Measurements from ENCODE around the gene EVI5.
"Not testable (repeated sequence)": the region's sequence is repeated elsewhere in the genome, so short reads cannot be mapped to it uniquely, and the experiment has no call there.

EVI5 gene

DNA sequence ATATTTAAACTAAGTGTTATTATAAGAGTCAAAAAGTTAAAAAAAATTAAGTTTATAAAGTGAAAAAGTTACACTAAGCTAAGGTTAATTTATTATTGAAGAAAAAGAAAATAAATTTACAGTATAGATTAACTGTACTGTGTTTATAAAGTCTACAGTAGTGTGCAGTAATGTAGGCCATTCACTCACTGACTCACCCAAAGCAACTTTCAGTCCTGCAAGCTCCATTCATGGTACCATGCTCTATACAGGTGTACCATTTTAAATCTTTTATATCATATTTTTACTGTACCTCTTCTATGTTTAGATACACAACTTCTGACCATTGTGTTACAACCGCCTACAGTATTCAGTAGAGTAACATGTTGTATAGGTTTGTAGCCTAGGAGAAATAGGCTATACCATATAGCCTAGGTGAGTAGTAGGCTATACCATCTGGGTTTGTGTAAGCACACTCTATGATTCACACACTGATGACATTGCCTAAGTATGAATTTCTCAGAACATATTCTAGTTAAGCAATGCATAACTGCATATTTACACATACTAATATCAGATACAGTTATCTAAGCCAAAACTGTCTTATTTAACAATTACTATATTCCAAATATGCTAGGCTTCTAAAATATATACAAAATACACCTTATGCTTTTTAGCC lies 217.6 kb downstream of the EVI5 start:
- no peak for DNase-seq

DNA sequence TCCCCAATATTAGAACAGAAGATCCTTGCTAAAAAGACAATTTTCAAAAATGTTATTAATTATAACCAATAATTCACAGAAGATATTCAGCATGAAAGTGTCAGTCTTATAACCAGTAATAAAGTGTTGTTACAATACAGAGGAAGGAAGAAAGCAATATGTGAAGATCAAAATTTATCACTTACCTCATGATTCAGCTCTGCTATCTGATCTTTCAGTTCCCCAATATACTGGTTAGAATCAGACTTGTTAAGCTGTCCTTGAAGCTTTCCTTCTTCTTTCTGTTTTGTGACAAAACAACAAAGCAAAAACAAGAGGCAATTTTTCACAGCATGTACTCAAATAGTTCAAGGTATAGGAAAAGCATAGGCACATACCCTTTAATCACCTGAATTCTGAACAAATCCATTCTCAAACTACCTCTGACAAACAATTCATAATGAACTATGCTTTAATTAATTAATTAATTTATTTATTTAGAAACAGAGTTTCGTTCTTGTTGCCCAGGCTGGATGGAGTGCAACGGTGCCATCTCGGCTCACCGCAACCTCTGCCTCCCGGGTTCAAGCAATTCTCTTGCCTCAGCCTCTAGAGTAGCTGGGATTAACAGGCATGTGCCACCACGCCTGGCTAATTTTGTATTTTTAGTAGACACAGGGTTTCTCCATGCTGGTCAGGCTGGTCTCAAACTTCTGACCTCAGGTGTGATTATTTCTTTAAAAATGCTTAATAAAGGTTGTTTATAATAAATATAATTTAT lies 221.3 kb downstream of the EVI5 start:
- DNase-seq, result no peak

DNA sequence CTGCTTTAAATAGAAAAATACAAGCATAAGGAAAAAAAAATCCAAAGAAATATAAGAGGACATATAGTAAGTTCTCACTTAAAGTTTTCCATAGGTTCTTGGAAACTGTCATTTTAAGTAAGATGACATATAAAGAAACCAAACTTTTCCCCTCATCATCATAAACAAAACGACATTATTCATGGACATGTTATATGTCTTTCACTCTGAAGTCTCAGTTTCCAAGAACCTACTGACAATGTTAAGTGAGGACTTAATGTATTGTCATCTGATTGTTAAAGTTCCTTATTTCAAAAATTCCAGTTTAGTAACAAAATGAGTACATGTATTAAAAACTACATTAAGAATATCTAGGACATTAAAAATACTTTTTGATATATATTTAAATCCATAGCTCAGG lies 228.6 kb downstream of the EVI5 start:
- DNase-seq, result no peak

DNA sequence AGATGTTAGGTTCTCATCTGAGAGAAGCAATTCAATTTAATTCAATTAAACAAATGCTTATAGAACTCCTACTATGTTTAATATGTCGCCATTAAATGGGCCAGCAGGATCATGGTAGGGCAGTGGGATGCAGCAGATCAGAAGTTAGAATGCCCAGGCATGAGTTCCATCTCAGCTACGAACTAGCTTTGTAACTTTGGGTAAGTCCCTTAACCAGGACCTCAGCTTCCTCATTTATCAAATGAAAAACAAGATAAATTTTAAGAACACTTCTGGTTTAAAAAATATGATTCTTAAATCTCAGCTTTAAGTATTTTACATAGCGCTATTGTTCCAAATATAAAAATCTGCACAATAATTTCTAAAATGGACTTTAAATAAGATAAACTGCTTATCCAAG lies 230.7 kb downstream of the EVI5 start:
- DNase-seq, result no peak

DNA sequence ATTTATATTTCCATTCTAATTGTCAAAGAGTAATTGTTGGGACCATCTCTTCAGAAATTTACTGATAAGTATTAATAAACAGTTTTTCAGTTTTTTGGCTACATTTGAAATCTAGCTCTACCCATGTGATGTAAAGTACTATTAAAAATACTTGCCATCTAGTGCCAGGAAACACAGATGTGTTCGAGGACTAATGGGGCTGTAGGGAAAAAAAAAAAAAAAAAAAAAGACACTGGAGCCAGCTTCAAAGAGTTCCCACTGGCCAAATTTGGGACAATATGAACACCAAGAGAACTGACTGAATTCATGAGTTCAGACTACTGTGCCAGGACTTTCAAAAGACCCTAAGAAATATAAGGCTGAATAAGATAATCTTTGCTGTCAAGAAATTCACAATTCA lies 233.0 kb downstream of the EVI5 start:
- no peak for DNase-seq

DNA sequence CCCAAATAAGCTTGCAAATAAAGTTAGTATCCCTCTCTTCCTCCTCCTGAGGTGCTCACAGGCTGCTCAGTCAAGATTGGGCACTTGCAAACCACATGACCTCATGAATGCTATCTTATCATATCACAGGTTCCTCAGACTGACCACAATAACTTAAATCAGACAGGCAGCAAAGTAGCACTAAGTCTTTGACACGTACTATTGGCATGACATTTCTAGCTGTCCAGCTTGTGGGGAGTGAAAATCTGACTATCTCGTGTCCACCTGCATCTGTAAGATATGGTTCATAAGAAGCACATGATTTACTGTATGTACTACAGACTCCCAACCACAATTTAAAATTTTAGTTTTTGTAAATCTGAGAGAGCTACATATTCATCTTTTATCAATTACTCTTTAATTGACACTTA lies 240.1 kb downstream of the EVI5 start:
- DNase-seq, result no peak

DNA sequence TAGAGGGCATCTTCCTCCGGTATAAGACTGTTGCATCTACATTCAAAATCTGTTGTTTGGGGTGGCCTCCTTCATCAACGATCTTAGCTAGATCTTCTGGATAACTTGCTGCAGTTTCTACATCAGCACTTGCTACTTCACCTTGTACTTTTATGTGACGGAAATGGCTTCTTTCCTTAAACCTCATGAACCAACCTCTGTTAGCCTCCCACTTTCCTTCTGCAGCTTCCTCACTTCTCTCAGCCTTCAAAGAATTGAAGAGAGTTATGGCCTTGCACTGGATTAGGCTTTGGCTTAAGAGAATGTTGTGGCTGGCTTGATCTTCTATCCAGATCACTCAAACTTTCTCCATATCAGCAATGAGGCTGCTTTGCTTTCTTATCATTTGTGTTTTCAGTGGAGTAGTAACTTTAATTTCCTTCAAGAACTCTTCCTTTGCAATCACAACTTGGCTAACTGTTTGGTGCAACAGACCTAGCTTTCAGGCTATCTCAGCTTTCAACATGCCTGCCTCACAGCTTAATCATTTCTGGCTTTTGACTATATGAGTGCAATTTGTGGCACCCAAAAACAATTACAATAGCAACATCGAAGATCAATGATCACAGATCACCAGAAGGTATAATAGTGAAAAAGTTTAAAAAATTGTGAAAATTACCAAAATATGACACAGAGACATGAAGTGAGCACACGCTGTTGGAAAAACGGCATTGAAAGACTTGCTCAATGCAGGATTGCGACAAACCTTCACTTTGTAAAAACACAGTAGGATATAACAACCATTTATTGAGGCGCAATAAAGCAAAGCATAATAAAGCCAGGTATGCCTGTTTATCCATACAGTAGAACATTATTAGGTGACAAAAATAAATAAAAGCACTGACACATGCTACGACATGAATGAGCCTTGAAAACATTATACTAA lies 241.5 kb downstream of the EVI5 start:
- DNase-seq, result no peak

DNA sequence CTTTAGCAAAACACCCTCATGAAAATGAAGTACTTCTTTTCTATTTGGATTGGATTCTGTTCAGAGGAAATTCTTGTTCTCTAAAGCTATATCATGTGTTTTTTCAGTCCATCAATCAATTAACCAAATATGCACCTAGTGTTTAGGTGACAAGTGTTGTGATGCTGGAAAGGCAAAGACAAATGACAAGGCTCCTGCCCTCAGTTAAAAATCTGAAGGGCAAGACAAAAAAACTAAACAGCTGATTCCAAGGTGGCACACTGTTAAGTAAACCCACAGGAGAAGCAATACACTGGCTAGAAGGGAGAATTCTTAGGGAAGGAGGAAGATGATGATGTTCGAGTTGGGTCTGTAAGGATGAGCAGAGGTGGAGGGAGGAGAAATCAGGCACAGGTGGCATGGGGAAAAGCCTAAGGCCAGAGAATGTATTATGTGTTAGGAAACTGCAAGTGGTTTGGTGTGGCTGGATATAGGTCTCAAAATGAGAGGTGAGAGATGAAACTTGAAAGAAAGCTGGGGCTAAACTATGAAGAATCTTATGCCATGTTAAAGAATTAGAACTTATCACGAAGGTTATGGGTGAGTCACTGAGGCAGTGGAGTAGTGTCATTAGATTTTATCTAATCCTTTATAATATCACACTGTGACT lies 246.4 kb downstream of the EVI5 start:
- DNase-seq, result peak in 1 of 2 donors; percentile 8

DNA sequence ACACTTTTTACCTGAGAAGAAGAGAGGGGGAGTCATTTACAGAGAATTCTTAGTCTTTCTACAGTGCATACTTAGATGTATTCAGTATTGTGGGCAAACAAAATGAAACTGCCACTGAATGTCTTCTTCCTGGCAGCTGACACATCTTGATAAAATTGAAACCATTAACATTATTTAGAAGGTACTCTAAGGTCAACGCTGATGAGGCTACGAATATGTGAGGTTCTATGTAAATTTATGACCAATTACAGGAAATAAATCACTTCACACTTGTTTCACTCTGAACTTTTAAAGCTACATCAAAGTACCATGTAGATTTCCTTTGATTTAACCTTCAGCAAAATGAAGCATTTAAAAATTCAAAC lies 246.9 kb downstream of the EVI5 start:
- peak in 1 of 2 donors; percentile 52 for DNase-seq

DNA sequence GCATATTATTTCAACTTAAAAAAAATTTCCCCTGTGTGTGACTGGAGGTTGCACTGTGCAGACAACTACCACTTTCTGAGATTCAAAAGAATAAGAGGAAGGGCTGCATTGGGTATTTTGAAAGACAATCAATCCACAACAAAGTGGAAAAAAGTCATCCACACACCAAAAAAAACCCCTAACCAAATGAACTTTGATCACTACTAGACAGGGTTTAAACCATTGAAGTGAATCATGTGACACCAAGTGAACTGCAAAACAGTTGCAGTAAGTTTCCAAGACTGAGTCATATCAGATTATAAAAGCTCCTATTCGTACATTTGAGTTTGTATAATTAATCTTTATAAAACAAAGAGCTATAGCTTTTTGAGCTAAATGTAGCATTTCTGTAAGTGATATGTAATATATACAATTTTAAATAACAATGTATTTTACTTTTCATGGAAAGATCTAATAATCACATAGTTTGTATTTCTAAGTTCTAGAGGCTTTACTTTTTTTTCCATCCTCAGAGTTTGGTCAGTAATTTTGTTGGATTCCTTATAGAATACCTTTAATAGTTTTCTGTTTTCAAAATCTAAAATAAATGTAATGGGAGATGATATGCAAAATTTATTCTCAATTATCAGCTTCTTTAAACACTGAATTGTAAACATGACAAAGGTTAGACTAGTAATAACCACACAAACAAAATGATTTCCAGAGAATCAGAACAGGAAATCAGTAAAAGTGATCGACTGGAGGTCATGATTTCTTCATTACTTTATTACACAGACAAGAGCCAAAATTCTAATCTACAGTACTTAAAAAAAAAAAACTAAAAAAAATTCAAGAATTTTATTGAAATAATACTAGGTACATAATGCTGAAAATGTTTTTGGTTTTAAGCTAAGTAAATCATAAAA lies 247.7 kb downstream of the EVI5 start:
- peak; percentile 4 to 78 for DNase-seq

DNA sequence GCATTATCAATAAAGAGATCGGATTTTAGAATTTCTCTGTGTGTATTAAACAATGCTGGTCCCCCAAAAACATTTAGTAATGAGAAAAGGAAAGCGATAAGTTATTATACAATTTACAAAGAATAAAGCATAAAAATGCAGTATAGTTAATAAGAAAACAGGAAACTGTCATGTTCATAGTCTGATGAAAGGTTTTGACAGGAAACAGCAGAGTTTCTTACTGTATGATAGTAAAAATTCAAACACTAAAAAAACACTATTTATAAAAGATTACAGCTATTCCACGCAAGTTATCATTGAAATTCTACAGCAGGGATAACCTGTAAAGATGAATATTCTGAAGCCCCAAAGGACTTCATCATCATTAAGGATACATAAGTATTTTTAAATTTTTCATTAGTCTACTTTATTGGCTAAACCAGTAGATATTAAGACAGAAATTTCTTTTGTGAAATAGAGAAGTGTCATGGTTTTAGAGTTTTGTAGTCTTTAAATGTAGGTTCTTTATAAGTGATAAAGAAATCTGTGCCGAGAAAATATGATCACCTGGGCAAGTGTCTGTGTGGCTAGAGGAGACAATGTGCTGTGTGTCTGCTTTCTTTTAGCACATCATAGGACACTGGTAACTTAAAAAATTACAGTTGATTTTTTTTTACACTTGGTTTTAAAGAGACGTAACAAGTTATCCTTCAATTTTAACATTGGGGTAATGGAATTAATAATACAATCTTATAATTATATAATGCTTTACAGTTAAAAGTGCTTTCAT lies 248.5 kb downstream of the EVI5 start:
- peak in 1 of 2 donors; percentile 9 for DNase-seq

DNA sequence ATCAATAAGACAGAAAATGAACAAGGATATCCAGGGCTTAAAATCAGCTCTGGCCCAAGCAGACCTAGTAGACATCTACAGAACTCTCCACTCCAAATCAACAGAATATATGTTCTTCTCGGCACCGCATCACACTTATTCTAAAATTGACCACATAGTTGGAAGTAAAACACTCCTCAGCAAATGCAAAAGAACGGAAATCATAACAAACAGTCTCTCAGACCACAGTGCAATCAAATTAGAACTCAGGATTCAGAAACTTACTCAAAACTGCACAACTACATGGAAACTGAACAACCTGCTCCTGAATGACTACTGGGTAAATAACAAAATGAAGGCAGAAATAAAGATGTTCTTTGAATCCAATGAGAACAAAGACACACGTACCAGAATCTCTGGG lies 252.5 kb downstream of the EVI5 start:
- DNase-seq, result not testable (repeated sequence)

DNA sequence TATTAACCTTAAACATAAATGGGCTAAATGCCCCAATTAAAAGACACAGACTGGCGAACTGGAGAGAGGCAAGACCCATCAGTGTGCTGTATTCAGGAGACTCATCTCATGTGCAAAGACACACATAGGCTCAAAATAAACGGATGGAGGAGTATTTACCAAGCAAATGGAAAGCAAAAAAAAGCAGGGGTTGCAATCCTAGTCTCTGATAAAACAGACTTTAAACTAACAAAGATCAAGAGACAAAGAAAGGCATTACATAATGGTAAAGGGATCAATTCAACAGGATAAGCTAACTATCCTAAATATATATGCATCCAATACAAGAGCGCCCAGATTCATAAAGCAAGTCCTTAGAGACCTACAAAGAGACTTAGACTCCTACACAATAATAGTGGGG lies 253.0 kb downstream of the EVI5 start:
- DNase-seq, result not testable (repeated sequence)

DNA sequence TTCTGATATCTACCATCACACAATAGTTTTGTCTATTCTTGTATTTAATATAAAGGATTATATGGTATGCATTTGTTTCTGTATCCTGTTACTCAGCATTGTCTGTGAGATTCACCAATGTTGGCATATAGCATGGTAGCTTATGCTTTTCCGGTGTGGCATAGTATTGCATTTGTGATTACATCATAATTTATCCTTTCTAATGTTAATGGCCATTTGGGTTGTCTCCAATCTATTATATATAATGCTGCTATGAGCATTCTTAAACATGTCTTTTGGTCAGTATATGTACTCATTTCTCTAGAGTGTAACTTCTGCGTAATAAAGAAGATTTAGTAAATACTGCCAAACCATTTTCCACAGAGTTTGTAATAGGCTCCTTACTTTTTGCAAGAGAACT lies 257.2 kb downstream of the EVI5 start:
- DNase-seq, result no peak

DNA sequence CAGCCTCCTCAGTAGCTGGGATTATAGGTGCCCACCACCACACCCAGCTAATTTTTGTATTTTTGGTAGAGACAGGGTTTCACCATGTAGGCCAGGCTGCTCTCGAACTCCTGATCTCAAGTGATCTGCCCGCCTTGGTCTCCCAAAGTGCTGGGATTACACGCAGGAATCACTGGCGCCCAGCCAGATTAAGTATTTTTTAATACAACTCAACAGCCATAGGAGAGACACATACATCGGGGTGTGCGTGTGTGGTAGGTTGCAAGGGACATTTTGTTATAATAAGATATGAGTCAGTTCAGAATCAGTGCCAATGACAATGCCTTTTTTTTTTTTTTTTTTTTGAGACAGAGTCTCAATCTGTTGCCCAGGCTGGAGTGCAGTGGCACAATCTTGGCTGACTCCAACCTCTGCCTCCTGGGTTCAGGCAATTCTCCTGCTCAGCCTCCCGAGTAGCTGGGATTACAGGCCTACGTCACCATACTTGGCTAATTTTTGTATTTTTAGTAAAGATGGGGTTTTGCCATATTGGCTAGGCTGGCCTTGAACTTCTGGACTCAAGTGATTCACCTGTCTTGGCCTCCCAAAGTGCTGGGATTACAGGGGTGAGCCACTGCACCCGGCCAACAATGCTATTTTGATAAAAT lies 259.8 kb downstream of the EVI5 start:
- DNase-seq, result not testable (repeated sequence)

DNA sequence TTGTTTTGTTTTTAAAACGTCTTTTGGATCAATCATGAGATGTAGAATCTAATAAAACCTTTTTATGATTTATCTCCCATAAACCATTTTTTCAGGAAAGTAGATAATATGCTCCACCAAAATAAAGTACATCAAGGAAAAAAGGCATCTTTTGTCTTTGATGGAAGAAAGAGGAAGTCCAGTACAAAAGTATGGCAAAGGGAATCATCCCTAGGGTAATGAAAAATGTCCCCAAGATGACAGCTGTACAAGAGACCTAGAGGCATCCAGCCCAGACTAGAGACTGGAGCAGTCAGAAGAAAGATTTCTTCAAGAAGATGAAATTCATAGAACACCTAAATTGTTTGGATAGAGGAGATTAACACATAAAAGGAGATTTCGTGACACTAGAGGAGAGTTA lies 265.9 kb downstream of the EVI5 start:
- no peak for DNase-seq

DNA sequence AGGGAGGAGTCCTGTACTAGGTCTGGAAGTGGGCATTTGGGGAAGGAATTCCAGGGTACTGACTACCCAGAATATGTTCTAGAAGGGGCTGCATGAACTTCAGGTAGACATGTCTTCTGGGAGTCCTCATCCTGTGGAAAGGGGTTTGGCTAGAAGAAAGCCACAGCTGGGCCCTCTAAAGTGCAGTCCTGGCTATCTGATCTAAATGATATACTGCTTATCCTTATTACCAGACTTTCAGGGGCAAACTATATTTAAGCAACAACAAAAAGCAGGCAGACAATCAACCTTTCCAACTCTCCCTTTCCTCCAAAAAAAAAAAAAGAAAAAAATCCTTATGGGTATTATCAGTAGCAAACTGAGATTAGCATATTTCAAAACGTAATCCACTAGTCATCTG lies 268.3 kb downstream of the EVI5 start:
- no peak for DNase-seq

DNA sequence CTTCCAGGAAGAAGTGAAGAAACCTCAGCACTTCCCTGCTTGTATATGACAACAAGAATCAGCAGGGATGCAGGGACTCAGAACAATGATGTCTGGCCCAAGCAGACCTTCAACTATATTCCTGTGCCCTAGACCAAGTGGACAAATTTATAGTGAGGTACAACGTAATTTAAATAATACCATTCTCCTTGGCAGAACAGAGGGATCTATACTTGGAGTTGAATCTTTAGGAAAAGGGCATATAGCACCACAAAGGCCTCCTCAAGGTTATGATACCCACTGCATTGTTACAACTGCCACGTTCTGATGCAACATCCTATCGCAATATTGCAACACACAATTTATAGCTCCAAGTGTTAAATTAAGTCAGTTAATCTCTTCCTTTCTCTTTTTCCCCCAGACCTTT lies 269.1 kb downstream of the EVI5 start:
- no peak for DNase-seq

DNA sequence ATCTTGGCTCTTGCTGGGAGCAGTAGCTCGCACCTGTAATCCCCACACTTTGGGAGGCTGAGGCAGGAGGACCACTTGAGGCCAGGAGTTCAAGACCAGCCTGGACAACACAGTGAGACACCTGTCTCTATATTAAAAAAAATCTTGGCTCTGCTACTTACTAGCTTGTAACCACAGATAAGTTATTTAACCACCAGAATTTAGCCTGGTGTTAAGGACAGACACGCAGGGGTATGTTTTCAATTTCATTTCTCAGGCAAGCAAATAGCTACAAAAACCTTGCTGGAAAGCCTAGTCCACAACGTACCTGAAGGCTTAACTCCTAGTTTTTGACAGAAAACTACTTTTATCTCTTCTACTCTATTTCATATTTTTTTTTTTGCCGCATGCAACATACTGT lies 273.4 kb downstream of the EVI5 start:
- no peak for DNase-seq

DNA sequence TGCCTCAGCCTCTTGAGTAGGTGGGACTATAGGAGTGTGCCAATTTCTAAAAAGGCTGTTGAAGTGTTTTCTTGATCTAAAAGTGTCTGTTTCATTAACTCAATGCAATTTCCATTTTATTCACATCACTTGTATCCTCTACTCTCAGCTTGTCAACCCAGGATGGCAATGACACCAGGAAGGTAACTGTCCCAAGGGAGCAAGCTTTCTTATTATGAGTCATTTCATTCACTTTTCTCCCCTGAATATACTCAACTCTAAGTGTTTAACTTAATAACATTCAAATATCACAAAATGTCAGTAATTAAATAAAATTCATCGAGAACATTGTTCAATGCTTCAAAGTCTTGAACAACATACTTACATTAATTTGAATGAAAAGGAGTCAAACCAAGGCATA lies 275.3 kb downstream of the EVI5 start:
- no peak for DNase-seq

Data from CD4-positive, alpha-beta T cell treated with Interleukin-1 beta for 1 hour (primary cell).